ENCODE measurements around the gene ID4. TPM values are rescaled to one million over a fixed set of nuclear protein-coding genes. Genes with fewer than 3 reads are reported as not detected.

ID4 gene
- total and polyA plus RNA-seq, 2 donors from 2014 or later: 17.9 to 60.4 TPM

- intact Hi-C loops (cut with DNase I): no loop called here
- Histone ChIP-seq H3K27me3 (ENCODE audit: control insufficient read depth, insufficient read depth, low read length) (no peaks in the 10 kb centered on the region), H3K4me3 (ENCODE audit: low read length in 3 of 3) (peak overlapping the region; percentile 86 to 93 (median 91)), H3K27ac (ENCODE audit: low read depth in 2 of 2, low read length in 2 of 2) (peak overlapping the region; percentile 92 to 93), H3K4me1 (ENCODE audit: control insufficient read depth in 2 of 3, insufficient read depth in 2 of 3, low read depth in 1 of 3, low read length in 3 of 3) (peaks cover 0 to 5% (median 3%) of the 10 kb centered on the region in 3 donors), H3K9ac (ENCODE audit: low read length in 3 of 3) (peak overlapping the region; percentile 62 to 94 (median 86)), H3K36me3 (ENCODE audit: control insufficient read depth in 2 of 3, insufficient read depth in 3 of 3, low read length in 3 of 3) (peaks cover 0 to 2% (median 0%) of the 10 kb centered on the region in 3 donors), H3K9me3 (ENCODE audit: control insufficient read depth in 2 of 3, insufficient read depth in 1 of 3, low read length in 3 of 3) (no peaks in the 10 kb centered on the region)
- FAIRE-seq: no peak
- DNase-seq: peak in 3 of 5 donors; percentile 55 to 84 (median 72)
- TF ChIP-seq, protein P1, sequence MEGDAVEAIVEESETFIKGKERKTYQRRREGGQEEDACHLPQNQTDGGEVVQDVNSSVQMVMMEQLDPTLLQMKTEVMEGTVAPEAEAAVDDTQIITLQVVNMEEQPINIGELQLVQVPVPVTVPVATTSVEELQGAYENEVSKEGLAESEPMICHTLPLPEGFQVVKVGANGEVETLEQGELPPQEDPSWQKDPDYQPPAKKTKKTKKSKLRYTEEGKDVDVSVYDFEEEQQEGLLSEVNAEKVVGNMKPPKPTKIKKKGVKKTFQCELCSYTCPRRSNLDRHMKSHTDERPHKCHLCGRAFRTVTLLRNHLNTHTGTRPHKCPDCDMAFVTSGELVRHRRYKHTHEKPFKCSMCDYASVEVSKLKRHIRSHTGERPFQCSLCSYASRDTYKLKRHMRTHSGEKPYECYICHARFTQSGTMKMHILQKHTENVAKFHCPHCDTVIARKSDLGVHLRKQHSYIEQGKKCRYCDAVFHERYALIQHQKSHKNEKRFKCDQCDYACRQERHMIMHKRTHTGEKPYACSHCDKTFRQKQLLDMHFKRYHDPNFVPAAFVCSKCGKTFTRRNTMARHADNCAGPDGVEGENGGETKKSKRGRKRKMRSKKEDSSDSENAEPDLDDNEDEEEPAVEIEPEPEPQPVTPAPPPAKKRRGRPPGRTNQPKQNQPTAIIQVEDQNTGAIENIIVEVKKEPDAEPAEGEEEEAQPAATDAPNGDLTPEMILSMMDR (IDR thresholded peaks at IDR 0.05; ENCODE audit: borderline replicate concordance, extremely low read depth, insufficient read depth): no peak
These were observed 606 bp downstream of the ID4 start for GRCh38 chr6:19837511-19838441.

GRCh38 chr6:19838442-19839236 is 1.5 kb downstream of the ID4 start:
- Histone ChIP-seq H3K4me3 (ENCODE audit: low read length in 3 of 3) (peak overlapping the region; percentile 86 to 93 (median 91)), H3K9ac (ENCODE audit: low read length in 3 of 3) (peak overlapping the region; percentile 86 to 94 (median 94)), H3K9me3 (ENCODE audit: control insufficient read depth in 2 of 3, insufficient read depth in 1 of 3, low read length in 3 of 3) (no peaks in the 10 kb centered on the region), H3K27me3 (ENCODE audit: control insufficient read depth, insufficient read depth, low read length) (no peaks in the 10 kb centered on the region), H3K4me1 (ENCODE audit: control insufficient read depth in 2 of 3, insufficient read depth in 2 of 3, low read depth in 1 of 3, low read length in 3 of 3) (peaks cover 0 to 5% (median 3%) of the 10 kb centered on the region in 3 donors), H3K36me3 (ENCODE audit: control insufficient read depth in 2 of 3, insufficient read depth in 3 of 3, low read length in 3 of 3) (peaks cover 0 to 2% (median 0%) of the 10 kb centered on the region in 3 donors), H3K27ac (ENCODE audit: low read depth in 2 of 2, low read length in 2 of 2) (peak overlapping the region; percentile 92 to 93)
- intact Hi-C loops (cut with DNase I): no loop called here
- TF ChIP-seq, protein P1 (IDR thresholded peaks at IDR 0.05; ENCODE audit: borderline replicate concordance, extremely low read depth, insufficient read depth): no peak
- DNase-seq (peak; percentile 89 to 92 (median 91)), FAIRE-seq (no peak)

DNA sequence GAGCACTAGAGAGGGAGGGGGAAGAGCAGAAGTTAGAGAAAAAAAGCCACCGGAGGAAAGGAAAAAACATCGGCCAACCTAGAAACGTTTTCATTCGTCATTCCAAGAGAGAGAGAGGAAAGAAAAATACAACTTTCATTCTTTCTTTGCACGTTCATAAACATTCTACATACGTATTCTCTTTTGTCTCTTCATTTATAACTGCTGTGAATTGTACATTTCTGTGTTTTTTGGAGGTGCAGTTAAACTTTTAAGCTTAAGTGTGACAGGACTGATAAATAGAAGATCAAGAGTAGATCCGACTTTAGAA is 2.0 kb downstream of the ID4 start:
- Histone ChIP-seq H3K27me3 (ENCODE audit: control insufficient read depth, insufficient read depth, low read length) (no peaks in the 10 kb centered on the region), H3K9ac (ENCODE audit: low read length in 3 of 3) (peak overlapping the region in 2 of 3 donors; percentile 86 to 94), H3K27ac (ENCODE audit: low read depth in 2 of 2, low read length in 2 of 2) (peak overlapping the region; percentile 92 to 93), H3K4me1 (ENCODE audit: control insufficient read depth in 2 of 3, insufficient read depth in 2 of 3, low read depth in 1 of 3, low read length in 3 of 3) (peaks cover 0 to 5% (median 3%) of the 10 kb centered on the region in 3 donors), H3K36me3 (ENCODE audit: control insufficient read depth in 2 of 3, insufficient read depth in 3 of 3, low read length in 3 of 3) (peaks cover 0 to 2% (median 0%) of the 10 kb centered on the region in 3 donors), H3K9me3 (ENCODE audit: control insufficient read depth in 2 of 3, insufficient read depth in 1 of 3, low read length in 3 of 3) (no peaks in the 10 kb centered on the region), H3K4me3 (ENCODE audit: low read length in 3 of 3) (peak overlapping the region; percentile 86 to 93 (median 91))
- intact Hi-C loops (cut with DNase I): no loop called here
- TF ChIP-seq, protein P1 (IDR thresholded peaks at IDR 0.05; ENCODE audit: borderline replicate concordance, extremely low read depth, insufficient read depth): no peak
- FAIRE-seq (no peak), DNase-seq (no peak)
